ENCODE measurements around the gene EIF3L.

The EIF3L gene

GRCh38 chr22:37817705-37818408, 31.4 kb upstream of the EIF3L start:
- peak; percentile 88 for DNase-seq

- peak; percentile 86 for DNase-seq
Measured at GRCh38 chr22:37818409-37819104, 30.7 kb upstream of the EIF3L start.

GRCh38 chr22:37819105-37819433, 30.1 kb upstream of the EIF3L start:
- DNase-seq: no peak

GRCh38 chr22:37820350-37820749, 28.9 kb upstream of the EIF3L start:
- DNase-seq: no peak

- DNase-seq: no peak
Measured at GRCh38 chr22:37822079-37822833, 27.0 kb upstream of the EIF3L start.

GRCh38 chr22:37823134-37823985, 25.9 kb upstream of the EIF3L start, which contains the start of gene GALR3:
GALR3 (plus strand) TSS chr22:37823382; CDS start chr22:37823407, 25 bp downstream.
- no peak for DNase-seq

GRCh38 chr22:37824674-37825641, 24.3 kb upstream of the EIF3L start:
- peak; percentile 72 for DNase-seq

GRCh38 chr22:37827056-37827455, 22.2 kb upstream of the EIF3L start:
- no peak for DNase-seq

GRCh38 chr22:37830093-37830842, 19.0 kb upstream of the EIF3L start:
- DNase-seq: no peak

- DNase-seq: no peak
Measured at GRCh38 chr22:37831472-37831871, 17.7 kb upstream of the EIF3L start.

- DNase-seq: no peak
Measured at GRCh38 chr22:37832022-37832857, 17.0 kb upstream of the EIF3L start.

GRCh38 chr22:37842015-37842793, 7.0 kb upstream of the EIF3L start:
- no peak for DNase-seq

- peak; percentile 56 for DNase-seq
Measured at GRCh38 chr22:37843741-37844089, 5.5 kb upstream of the EIF3L start.

- DNase-seq: no peak
Measured at GRCh38 chr22:37844904-37845329, 4.3 kb upstream of the EIF3L start.

GRCh38 chr22:37846433-37846832, 2.8 kb upstream of the EIF3L start:
- DNase-seq: no peak

- DNase-seq: peak; percentile 68
Measured at GRCh38 chr22:37848587-37849088, 581 bp upstream of the EIF3L start.

GRCh38 chr22:37850801-37851200, 1.6 kb downstream of the EIF3L start:
- DNase-seq: no peak

- no peak for DNase-seq
Measured at GRCh38 chr22:37852418-37852817, 3.2 kb downstream of the EIF3L start.

GRCh38 chr22:37854946-37855345, 5.7 kb downstream of the EIF3L start:
- no peak for DNase-seq

All from hematopoietic multipotent progenitor cell treated with erythropoietin and hydrocortisone succinate and interleukin-3 and kit ligand, for 6 days (in vitro differentiated cells).